GM19025 (cell line): ENCODE data around the gene ZIC4.

ENCODE experiments used
- ATAC-seq: cut with Tn5 transposase; IDR thresholded peaks from one replicate; pipeline ENCODE4 v1.9.1; 2021; ENCODE audit warnings: mild to moderate bottlenecking, low read depth, moderate library complexity; ENCODE audit not compliant: unreplicated experiment

ZIC4 gene

GRCh38 chr3:147407498-147408187 is 1.3 kb upstream of the ZIC4 start:
- ATAC-seq = no peak

DNA sequence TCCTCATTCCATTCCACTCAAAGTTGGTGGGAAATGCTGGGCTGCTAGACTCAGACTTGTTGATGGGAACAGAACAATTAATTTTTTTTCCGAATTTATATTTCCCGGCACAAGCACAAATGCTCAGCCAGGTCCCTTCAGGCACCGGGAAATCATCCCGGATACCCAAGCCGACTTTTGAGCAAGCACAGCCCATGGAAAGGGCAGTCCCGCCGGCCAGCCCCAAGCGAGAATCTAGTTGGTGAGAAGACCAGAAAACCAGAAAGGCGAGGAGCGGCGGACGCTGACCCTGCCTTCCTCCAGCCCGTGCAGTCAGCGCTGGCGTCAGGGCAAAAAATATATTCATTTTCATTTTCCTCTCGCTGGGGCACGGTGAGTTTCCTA is 763 bp upstream of the ZIC4 start:
- ATAC-seq = no peak

- ATAC-seq = no peak
Observed at GRCh38 chr3:147405231-147406027, 914 bp downstream of the ZIC4 start.

DNA sequence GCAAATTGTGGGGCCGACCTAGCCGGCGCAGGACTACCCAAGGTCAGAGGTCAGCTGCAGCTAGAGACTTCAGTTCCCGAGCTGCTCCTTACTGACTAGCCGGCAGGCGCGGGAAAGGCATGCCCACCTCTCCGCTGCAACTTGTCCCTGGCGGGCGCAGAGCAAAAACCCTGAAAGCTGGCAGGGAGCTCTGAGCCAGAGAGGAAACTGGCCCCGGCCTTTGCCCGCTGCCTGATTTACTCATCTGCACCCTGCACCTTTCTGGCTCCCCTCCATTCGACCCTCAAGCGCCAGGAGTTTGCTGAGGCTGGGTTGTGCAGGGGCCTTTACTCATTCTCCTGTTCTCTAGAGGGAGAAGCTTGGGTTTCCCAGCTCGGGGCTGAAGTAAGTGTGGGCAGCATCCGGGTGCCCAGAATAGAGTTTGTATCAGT is 1.5 kb downstream of the ZIC4 start:
- ATAC-seq = no peak

DNA sequence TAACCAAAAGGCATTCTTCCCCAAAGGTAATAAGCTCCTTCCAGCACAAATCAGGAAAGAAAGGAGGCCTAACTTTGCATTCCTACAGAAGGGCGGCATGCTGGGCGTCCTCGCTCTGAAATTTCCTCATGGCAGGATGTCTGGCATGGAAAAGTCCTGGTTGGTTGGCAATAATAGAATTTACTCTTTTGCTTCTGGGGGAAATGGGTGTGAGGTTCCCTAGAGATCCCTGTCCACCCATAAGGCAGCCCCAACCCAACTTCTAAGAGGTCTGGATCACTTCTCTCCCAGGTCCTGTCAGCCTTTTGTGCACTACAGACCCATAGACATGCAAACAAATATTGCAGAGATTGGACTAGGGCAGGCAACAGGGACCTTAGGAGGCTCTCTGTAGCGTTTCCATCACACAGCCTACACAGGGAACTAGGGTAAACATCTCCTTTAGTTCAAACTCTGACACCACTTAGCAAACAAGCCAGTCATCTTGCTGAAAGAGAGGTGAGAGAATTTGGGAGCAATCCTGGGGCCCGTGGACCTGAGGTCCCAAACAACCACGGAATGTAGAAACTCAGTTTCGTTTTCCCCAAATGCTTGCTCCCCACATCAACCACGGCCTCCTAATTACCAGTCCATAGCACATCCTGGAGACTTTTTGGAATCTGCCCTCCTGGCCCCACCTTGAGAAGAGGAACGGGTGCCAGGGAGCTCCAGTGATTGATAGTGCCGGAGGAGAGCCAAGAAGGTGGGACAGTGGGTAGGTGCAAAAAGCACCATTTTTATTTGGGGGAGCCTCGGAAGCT is 2.1 kb downstream of the ZIC4 start:
- ATAC-seq = no peak

DNA sequence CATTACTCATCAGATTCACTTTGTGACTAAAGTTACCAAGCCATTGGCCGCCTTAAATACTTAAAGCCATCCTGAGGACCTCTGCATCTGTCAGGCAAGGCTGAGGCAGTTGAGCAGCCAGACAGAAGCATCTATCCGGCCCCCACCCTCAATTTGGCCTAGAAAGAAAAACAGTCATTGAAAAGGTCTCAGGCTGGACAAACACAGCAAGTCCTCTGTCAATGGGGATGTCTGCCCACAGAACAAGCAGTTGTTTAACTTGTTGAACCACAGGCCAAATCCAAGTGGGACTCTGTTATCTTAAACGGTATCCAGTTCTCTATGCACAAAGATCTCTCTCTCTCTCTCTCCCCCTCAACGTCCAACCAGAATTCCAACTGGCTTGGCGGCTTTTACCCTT is 2.8 kb downstream of the ZIC4 start:
- ATAC-seq = no peak

DNA sequence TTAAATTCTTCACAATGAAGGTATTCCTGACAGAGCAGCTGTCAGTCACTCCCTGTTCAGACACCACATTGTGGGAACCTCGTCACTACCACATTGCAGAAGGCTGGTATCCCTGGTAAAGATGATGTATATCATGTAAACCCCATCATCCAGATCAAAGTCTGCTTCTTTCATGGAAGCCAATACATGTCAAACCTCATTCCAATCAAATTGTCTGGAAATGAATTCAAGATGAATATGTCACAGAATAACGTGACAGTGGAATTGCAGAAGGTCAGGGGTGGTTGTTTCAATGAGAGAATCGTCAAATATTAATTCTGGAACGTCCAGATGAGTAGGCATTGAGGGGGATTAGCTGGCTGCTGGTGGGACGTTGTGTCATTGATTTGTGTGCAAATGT is 4.2 kb downstream of the ZIC4 start:
- ATAC-seq = no peak

DNA sequence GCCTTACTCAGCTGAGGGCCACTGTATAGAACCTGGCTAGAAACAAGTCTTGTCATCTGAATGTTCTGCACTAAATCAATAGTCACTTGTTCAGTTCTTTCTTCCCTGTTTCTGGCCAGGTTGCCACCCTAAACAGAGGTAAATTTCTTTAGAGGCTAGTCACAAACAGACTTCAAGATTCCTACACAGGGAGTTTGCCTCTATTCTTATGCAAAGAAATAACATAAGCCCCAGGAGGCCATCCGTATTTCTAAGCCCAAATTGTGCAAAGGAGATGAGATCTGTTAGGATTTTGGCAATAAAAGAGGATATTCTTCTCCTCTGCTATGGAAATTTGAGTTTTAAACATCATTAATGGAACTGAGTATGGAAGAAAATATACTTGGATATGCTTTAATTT is 4.9 kb downstream of the ZIC4 start:
- no peak for ATAC-seq

DNA sequence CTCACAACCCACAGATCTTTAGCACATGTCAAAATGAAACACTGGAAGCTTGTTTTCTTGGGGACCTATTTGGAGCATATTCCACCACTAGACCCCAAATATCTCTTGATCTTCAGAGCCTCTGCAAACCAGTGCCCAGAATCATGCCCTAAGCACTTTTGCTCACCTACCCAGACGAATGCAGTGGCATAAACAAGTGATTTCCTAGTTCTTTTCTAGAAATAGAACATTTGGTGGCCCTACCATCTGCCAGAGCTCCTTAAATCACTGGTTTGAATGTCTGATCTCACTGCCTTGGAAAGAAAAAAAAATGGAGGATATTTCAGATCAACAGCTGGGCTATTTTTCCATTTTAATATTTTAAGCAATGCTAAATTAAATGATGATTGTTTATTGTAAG is 5.3 kb downstream of the ZIC4 start:
- no peak for ATAC-seq

- ATAC-seq = no peak
Observed at GRCh38 chr3:147400111-147400510, 6.2 kb downstream of the ZIC4 start.

- no peak for ATAC-seq
Observed at GRCh38 chr3:147398813-147399534, 7.4 kb downstream of the ZIC4 start.

GRCh38 chr3:147397875-147398812 is 8.2 kb downstream of the ZIC4 start:
- ATAC-seq = no peak

DNA sequence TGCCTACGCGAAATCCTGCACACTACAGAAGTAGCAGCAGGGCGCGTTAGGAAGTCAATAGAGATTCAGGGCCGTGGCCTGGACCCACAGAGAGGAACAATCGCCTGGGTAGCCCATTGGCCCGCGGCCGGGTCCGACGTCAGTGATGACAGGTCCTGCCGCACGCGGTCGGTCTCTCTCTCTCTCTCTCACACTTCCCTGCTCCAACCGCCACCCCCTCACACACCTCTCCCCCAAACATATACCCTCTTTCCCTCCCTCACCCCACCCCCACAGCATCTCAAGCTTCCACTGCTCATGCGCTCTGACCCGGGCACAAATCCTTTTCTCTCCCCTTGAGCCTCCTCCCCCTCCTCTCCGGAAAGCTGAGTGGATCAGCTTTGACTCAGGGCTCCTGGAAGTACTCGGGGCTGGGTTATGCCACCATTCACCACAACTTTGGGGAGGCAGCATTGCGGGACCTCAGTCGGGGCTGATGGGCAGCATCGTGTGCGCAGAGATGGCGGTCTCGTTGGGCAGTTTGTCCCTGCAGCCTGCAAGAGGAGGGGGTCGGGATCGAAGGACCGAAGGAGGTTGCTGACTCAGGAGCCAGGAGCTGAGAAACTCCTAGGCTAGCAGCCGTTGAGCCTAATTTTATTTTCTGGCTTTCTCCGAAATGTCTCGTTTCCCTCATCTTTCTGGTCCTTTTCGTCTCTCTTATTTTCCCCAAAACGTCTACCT is 9.0 kb downstream of the ZIC4 start:
- ATAC-seq = no peak

- ATAC-seq = no peak
Observed at GRCh38 chr3:147396712-147397046, 9.7 kb downstream of the ZIC4 start.

DNA sequence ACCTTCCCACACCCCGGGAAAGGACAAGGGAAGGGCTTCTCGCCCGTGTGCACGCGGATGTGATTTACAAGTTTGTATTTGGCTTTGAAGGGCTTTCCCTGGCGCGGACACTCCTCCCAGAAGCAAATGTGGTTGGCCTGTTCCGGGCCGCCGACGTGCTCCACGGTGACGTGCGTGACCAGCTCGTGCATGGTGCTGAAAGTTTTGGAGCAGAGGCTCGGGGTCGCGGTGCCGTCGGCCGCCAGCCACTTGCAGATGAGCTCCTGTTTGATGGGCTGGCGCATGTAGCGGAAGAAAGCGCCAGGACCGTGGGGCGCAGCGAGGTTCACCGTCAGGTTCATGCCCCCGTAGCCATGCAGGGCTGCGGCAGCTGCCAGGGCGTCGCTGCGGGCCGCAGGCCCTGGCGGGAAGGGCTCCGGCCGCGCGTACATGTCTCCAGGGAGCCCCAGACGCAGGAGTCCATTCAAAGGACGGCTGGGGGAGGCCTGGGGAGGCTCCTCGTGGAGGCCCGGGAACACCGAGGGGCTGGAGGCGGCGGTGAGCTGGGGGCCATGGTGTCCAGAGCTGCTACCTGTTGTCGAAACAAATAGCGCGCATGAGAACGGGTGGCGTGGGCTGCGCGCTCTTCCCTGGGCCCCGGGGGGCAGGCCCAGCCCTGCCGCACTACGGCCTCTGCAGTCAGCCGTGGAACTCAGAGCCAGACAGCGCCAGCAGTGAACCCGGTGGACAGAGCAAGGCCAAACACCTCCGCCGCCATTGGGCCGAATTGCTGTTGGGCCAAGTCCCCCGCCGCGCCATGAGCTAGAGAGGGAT is 10.2 kb downstream of the ZIC4 start:
- ATAC-seq = no peak

DNA sequence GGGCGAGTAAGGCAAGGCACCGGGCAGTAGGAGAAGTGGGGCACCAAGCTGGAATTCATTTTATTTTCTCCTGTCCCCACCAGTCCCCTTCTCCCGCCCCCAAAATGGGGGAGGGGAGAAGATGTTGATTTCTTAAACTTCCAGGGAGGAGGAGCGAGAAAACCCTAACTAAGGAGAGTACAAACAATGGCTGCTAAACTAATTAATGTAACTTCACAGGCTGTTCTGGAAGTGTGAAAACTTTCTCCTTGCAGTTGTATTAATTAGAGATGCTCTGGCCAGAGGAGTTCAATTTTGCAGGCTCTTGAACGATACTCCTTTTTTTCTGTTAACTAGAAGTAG is 11.5 kb downstream of the ZIC4 start:
- no peak for ATAC-seq

- no peak for ATAC-seq
Observed at GRCh38 chr3:147393943-147394883, 12.1 kb downstream of the ZIC4 start.
